Endothelial cell of umbilical vein (primary cell): Measurements from ENCODE around the gene ENTPD1.

Experiments used
- CTCF ChIP-seq, 2 donors: IDR thresholded peaks; 1 replicate in 1 of 2; 2 replicates in 1 of 2; pipeline ENCODE4 v1.5.1; 2011; ENCODE audit warnings: low read length in 2 of 2, mild to moderate bottlenecking in 2 of 2, moderate library complexity in 2 of 2, control low read depth in 1 of 2, inconsistent platforms in 1 of 2, low read depth in 1 of 2; ENCODE audit not compliant: insufficient read depth in 1 of 2; ENCODE audit errors: extremely low read depth in 1 of 2
- EZH2 ChIP-seq: IDR thresholded peaks from 2 replicates; pipeline ENCODE4 v1.6.1; 2012; ENCODE audit warnings: borderline replicate concordance, low read depth, mild to moderate bottlenecking, moderate library complexity, low read length, inconsistent platforms; ENCODE audit not compliant: severe bottlenecking
- FOS ChIP-seq: IDR thresholded peaks from 2 replicates; pipeline ENCODE4 v1.6.1; 2011; ENCODE audit warnings: mild to moderate bottlenecking, low read length, moderate library complexity, borderline replicate concordance; ENCODE audit not compliant: insufficient read depth
- GATA2 ChIP-seq: IDR thresholded peaks from 2 replicates; pipeline ENCODE4 v1.7.0; 2011; ENCODE audit warnings: low read depth, mild to moderate bottlenecking, moderate library complexity, mixed read lengths, low read length; ENCODE audit not compliant: insufficient read length, insufficient read depth
- JUN ChIP-seq: IDR thresholded peaks from 2 replicates; pipeline ENCODE4 v1.6.1; 2011; ENCODE audit warnings: borderline replicate concordance, low read depth; ENCODE audit not compliant: insufficient read length, insufficient read depth
- MYC ChIP-seq: IDR thresholded peaks from one replicate; pipeline ENCODE4 v1.6.1; 2011; ENCODE audit warnings: mild to moderate bottlenecking, low read depth, low read length
- POLR2A ChIP-seq: IDR thresholded peaks from 2 replicates; pipeline ENCODE4 v1.6.1; 2012; ENCODE audit warnings: low read depth, mild to moderate bottlenecking, control low read depth, low read length
- POLR2AphosphoS5 ChIP-seq: IDR thresholded peaks from 2 replicates; pipeline ENCODE4 v1.6.1; 2012; ENCODE audit warnings: low read depth, mild to moderate bottlenecking, control low read depth, low read length, moderate library complexity; ENCODE audit not compliant: insufficient read depth
- TF ChIP-seq, protein P1 (sequence below): IDR thresholded peaks from 2 replicates; pipeline ENCODE4 v1.6.1; 2011; ENCODE audit not compliant: insufficient read depth, insufficient read length

DNA sequence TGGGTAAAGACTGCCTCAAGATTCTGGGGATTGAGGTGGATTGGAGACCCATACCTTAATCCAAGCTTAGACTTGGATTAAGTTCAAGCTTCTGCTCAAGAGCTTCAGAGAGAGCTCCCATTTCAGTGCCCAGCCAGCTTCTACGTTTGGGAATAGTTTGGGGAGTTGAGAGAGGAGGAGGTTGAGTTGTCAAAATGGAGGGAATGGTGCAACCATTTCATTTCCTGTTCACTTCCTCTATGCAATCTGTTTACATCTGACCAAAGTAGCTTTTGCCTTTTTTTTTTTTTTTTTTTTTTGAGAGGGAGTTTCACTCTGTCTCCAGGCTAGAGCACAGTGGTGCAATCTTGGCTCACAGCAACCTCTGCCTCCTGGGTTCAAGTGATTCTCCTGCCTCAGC lies 65.8 kb downstream of the ENTPD1 start:
- no peak for TF ChIP-seq POLR2A
- TF ChIP-seq CTCF (IDR thresholded peaks at IDR 0.05; ENCODE audit: extremely low read depth in 1 of 2, insufficient read depth in 1 of 2, low read depth in 1 of 2, low read length in 2 of 2) = no peak
- TF ChIP-seq POLR2AphosphoS5 = no peak
- no peak for TF ChIP-seq EZH2
- no peak for TF ChIP-seq MYC
- TF ChIP-seq, protein P1, sequence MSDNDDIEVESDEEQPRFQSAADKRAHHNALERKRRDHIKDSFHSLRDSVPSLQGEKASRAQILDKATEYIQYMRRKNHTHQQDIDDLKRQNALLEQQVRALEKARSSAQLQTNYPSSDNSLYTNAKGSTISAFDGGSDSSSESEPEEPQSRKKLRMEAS = no peak
- no peak for TF ChIP-seq JUN
- TF ChIP-seq GATA2 = no peak
- TF ChIP-seq FOS = no peak
